GM19043 (cell line): Measurements from ENCODE around the gene ZNF646.

ENCODE experiments used
- ATAC-seq: cut with Tn5 transposase; IDR thresholded peaks from one replicate; pipeline ENCODE4 v1.9.1; 2021; ENCODE audit warnings: low read depth; ENCODE audit not compliant: unreplicated experiment

Gene ZNF646

DNA sequence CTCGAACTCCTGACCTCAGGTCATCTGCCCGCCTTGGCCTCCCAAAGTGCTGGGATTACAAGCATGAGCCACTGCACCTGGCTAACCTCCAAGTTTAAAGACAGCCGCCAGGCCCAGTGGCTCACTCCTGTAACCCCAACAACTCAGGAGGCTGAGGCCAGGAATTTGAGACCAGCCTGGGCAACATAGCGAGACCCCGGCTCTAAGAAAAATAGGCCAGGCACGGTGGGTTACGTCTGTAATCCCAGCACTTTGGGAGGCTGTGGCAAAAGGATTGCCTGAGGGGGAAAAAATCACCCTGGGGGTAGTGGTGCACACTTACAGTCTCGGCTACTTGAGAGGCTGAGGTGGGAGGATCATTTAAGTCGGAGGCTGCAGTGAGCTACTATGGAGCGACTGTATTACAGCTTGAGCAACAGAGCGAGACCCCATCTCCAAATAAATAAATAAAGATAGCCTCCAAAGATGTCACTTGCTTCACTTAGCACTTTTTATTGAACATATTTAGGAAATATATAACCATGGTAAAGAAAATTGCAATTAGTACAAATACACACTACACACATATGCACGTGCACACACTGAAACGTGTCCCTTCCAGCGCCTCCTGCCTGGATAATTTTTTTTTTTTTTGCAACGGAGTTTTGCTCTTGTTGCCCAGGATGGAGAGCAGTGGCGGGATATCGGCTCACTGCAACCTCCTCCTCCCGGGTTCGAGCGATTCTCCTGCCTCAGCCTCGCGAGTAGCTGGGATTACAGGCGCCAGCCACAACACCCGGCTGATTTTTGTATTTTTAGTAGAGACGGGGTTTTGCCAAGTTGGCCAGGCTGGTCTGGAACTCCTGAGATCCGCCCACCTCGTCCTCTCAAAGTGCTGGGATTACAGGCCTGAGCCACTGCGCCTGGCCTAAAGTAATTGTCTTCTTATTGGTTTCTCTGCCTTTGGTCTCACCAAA lies 32.6 kb downstream of the ZNF646 start:
- no peak for ATAC-seq

DNA sequence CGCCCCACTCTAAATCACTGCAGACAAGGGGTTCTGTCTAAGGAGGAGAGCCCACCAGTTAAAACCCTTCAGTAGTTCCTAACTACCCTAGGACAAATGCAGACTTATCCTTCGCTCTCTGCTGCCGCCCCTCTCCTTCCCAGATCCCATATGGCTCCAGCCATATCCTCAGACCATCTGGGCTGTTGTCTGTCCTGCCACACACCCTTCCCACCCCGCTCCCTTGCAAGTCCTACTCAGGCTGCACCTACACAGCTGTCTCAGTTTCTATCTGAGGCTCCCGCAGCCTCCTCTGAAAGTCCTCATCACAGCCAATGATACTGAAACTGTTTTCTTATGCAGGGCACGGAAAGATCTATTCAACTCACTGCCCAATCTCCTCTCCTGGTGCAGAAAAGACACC lies 33.2 kb downstream of the ZNF646 start:
- ATAC-seq = peak; percentile 64

DNA sequence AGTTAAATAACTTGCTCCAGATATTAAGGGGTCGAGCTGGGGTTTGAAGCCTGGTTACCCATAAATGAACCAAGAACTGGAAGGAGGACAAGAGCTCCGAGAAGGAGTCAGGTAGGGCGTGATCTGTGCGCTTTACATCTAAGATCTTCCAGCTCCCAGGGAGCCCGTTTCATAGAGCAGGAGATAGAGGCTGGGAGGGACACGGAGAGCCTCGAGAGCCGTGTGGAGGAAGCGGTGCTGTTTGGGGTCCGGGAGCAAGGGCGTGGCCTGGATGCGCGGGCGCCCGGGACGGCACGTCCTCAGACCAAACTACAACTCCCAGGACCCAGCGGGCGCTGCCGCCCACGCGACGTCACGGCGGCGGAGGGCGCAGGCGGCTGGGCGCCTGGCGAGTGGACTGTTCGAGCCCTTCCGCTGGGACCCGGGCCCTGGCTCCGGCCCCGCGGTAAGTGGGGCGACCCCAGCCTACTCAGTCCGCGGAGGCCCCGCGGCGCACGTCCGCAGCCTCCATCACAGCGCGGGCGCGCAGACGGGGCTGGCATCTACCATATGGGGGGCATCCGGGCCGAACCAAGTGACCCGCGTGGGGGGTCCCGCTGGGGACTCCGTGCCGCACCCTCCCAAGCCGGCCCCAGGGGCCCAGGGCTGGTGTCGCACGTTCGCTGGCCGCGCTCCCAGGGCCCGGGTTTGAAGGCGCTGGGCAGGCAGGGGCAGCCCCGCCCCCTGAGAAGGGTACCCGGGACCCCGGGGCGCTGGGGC lies 34.0 kb downstream of the ZNF646 start, which contains the start of gene BCKDK:
Gene BCKDK (plus strand): TSS at position 352 of the 759 bp plus-strand sequence. CDS start 838 bp downstream, outside the sequence.
- ATAC-seq = peak; percentile 72

DNA sequence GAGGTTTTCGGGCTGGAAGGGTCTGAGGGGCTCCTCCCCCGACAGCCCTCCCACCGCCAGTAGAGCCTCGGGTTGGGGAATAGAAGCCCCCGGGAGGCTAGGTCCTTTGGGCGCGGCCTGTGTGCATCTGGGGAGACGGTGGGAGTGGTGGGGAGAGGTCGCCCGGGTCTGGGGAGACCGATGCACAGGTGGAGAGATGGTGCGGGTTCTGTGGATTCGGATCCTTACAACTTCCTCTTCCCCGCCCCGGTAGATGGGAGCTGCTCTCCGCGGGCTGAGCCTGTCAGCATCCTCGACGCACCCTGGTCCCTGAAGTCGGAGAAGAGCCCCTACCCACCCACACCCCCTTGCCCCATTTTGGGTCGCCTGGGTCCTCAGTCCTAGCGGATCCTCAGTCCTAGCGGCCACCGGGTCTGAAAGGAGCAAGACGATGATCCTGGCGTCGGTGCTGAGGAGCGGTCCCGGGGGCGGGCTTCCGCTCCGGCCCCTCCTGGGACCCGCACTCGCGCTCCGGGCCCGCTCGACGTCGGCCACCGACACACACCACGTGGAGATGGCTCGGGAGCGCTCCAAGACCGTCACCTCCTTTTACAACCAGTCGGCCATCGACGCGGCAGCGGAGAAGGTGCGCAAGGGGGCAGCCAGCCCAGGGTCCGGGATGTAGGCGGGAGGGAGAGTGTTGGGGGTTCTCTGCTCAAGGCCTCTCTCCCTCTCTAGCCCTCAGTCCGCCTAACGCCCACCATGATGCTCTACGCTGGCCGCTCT lies 34.8 kb downstream of the ZNF646 start:
- no peak for ATAC-seq

DNA sequence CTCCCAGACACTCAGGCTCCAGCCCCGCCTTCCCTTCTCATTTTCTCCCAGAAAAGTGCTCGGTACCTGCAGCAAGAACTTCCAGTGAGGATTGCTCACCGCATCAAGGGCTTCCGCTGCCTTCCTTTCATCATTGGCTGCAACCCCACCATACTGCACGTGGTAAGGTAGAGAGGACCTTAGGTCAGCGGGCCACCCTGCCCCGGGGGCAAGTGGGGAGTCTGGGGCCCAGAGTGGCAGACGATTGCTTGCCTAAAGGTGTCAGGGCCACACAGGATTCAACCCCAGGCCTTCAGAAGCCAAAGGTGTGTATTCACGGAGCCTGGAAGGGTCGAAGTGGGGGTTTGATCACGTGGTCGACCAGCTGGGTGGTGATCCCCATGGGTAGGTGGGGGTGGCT lies 35.4 kb downstream of the ZNF646 start:
- ATAC-seq = no peak

DNA sequence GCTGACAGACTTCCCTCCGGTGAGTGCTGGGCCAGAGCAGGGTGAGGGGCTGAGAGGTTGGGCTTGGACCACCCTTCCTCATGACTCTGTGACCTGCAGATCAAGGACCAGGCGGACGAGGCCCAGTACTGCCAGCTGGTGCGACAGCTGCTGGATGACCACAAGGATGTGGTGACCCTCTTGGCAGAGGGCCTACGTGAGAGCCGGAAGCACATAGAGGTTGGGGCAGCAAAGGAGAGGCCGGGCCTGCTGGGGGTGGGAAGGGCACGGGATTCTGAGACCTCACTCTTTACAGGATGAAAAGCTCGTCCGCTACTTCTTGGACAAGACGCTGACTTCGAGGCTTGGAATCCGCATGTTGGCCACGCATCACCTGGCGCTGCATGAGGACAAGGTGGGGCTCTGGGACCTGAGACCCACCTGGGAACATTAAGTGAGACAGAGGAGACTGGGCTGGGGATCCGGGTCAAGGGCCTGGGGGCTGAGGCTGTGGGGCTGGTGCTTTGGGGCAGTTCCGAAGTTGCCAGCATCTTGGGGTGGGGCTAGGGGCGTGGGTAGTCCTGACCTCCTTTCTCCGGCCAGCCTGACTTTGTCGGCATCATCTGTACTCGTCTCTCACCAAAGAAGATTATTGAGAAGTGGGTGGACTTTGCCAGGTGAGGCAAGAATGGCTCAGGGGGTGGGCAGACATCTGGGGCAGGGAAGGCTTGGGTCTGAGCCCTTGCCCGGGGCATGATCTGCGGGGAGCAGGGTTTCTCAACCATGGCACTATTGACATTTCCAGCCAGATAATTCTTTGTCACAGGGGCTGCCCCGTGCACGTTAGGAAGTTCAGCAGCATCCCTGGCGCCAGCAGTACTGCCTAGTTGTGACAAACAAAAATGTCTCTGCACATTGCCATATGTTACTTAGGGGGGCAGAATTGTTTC lies 36.1 kb downstream of the ZNF646 start:
- no peak for ATAC-seq

DNA sequence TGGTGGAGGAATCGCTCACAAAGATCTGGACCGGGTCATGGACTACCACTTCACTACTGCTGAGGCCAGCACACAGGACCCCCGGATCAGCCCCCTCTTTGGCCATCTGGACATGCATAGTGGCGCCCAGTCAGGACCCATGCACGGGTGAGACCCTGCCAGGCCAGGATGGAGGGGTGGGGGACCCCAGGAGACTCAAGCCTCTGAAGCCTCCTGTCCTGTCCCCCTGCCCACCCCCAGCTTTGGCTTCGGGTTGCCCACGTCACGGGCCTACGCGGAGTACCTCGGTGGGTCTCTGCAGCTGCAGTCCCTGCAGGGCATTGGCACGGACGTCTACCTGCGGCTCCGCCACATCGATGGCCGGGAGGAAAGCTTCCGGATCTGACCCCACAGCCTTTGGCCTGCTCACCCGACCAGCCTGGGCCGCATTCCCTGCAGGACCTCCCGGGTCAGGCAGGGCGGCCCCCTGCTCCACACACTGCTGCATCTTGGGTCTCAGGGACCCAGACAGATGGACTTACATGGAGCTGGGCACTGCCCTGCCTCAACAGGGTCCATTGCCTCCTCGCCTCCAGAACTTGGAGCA lies 37.8 kb downstream of the ZNF646 start:
- ATAC-seq = no peak

DNA sequence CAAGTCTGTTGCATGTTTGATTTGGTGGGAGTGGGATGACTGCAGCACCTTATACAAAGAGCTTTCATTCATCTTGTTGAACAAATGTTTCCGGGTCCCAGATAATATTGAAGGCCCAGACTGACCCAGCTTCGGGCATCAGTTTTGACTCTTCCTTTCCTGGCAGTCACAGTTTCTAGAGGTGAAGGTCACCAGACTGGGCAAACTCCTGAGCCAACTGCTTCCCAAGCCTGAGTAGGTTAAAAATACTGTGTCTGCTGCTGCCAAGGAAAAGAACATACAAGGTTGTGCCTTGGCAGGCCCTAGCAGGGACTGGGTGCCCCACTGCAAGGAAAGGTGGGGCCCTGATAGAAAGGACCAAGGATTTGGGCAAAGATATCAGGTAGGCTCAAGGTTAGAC lies 38.5 kb downstream of the ZNF646 start:
- ATAC-seq = no peak

DNA sequence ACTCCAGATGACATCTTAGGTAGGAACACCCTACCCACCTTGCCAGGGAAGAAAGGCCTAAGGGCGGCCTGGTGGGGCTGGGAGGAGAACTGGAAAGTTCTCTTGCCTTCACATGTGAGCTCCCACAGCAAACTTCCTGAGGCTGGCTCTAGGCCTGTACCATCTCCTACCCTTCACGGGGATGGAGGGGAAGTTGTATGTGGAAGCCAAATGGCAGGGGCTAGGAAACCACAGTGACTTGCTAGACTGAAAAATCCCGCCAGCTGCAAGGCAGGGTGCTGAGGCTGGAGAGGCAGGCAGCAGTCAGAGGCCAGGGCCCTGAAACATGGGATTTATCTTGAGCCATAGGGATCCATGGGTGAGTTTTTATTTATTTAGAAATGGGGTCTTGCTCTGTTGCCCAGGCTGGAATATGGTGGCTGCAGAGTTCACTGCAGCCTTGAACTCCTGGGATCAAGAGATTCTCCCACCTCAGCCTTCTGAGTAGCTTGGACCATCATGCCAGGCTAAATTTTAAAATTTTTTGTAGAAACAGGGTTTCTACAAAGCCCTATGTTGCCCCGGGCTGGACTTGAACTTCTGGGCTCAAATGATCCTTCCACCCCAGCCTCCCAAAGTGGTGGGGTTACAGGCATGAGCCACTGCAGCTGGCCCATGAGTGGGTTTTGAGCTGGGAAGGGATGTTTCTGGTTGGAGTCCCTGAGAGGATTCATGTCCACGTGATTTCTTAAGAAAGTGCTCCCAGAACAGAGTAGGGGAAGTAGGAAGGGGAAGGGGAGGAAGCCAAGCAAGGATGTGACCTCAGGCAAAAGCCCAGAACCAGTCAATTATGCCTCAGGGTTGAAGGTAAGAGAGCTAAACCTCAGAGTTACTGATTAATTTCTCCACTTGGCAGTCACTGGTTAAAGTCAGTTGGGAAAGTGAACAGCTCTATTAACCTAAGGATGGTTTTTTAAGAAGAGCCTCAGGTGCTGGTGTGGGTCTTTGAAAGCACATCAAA lies 39.2 kb downstream of the ZNF646 start:
- peak; percentile 38 for ATAC-seq

DNA sequence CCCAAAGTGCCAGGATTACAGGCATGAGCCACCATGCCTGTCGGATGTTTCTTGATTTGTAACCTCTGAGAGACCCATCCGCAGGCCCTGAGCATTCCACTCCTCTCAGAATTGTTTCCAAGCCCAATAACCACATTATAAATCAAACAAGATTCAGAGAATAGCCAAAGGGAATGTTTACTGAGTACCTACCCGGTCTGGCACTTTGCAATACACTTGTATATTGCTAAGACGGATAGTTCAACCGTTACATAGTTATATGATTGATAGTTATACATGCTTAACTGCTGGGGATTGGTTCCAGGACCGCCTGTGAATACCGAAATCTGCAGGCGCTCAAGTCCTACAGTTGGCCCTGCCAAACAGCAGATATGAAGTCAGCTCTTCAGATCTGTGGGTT lies 40.2 kb downstream of the ZNF646 start:
- ATAC-seq = no peak

DNA sequence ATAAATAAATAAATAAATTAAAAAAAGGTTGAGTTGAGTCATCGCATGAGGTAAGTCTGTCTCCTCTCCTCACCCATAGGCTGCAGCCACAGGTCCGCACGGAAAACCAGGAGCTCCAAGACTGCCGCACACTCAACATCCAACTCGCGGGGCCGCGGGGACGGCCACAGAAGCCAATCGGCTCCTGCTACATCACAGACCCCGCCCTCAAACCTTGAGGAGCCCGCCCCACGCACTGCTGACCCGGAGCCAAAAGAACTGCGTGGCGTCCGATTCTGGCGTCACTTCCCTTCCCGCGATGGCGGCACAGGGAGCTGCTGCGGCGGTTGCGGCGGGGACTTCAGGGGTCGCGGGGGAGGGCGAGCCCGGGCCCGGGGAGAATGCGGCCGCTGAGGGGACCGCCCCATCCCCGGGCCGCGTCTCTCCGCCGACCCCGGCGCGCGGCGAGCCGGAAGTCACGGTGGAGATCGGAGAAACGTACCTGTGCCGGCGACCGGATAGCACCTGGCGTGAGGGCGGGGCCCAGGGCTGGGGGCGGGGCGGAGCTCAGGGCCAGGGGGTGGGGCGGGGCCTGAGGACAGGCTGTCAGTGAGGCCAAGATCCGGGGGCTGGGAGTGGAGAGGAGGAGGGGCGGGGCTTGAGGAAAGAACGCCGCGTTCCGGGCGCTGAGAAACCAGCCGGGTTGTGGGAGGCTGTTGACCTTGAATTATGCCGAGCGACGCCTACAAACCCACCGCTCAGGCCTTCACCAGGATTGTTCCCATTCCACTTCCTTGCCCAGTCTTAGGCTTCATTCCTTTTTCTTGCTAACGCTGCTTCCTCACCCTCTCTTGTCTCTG lies 43.4 kb downstream of the ZNF646 start, which contains the start of gene KAT8:
Gene KAT8 (plus strand): TSS at position 281 of the 839 bp plus-strand sequence. CDS start 18 bp downstream, at position 299.
- ATAC-seq = peak; percentile 83

DNA sequence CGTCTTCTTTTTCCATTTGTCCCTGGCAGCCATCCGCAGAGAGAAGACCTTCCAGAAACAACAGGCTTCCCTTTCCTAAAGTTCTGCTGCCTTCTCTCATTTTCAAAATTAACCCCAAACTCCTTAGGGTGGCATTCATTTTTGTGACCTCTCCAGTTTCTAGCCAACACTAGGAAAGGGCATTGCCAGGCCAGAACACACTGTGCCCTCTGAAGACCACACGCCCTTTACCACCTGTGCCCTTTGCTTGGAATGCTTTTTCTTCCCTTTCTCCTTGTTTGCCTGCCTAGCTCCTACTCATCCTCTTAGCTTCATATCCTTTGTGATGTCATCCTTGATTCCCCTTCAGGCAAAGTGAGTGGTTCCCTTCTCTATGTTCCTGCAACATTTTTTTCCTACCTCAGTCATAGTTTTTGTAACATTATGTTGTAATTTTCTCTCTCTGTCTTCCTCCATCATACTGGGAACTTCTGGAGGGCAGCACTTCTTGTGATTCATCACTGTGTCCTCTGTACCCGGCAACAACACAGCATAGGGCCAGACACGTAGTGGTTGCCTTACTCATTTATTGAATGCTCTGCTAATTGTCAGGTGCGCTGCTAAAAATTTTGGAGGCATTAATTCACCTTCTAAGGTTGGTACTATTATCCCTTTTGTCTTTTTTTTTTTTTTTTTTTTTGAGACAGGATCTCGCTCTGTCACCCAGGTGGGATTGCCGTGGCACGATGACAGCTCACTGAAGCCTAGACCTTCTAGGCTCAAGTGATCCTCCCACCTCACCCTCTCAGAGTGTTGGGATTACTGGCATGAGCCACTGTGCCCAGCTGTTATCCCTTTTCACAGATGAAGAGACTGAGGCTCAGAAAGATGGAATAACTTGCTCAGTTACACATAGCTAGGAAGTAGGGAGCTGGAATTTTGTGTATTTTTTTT lies 44.3 kb downstream of the ZNF646 start:
- no peak for ATAC-seq

DNA sequence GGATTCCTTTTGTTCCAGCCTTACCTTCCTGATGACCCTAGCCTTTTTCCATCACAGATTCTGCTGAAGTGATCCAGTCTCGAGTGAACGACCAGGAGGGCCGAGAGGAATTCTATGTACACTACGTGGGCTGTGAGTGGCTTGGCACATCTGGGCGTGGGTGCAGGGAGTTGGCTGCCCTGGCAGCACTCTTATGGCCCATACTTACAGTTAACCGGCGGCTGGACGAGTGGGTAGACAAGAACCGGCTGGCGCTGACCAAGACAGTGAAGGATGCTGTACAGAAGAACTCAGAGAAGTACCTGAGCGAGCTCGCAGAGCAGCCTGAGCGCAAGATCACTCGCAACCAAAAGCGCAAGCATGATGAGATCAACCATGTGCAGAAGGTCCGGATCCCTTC lies 45.9 kb downstream of the ZNF646 start:
- no peak for ATAC-seq

DNA sequence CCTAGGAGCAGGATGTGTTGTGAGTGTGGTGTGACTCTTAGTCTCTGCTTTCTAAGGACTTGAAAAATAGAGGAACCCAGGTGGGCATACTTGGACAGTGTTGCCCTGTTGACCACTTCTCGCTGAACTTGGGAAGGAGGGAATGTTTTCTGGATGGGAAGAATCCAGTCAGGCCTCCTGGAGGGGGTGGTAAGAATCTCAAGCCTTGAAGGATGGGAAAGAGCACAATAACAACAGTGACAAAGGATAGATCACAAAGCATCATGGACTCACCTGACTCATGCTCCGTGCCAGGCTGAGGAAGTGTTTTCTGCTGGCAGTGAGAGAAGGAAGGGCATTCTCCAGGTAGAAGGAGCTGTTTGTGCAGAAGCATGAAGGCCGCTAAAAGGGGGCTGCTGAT lies 51.6 kb downstream of the ZNF646 start:
- no peak for ATAC-seq

DNA sequence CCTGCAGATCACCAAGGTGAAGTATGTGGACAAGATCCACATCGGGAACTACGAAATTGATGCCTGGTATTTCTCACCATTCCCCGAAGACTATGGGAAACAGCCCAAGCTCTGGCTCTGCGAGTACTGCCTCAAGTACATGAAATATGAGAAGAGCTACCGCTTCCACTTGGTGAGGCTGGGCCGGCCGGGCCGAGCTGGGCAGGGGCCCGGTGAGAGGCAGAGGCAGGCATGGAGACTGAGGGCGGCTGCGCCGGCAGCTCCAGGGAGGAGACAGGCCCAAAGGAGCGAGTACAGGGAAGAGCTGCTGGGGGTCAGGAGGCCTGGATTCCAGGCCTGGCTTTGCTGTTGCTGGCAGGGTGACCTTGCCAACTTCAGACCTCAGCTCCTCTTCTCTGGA lies 53.0 kb downstream of the ZNF646 start:
- ATAC-seq = no peak
